SK-N-SH treated with all-trans-retinoic acid at 6 μM for 48 hours (cell line): ENCODE data around the gene GSG1L.
A peak's percentile ranks its signal among the peaks of the same experiment; 100 is the strongest.

Experiments
- ATAC-seq: fragments of 200-7000 bp; cut with Tn5 transposase; 3 replicates; pipeline ENCODE4 v1.9.1; 2020; ENCODE audit warnings: mild to moderate bottlenecking, moderate library complexity
- BACH2 ChIP-seq: fragments of 250-450 bp; sonication (Bioruptor Pico); IDR thresholded peaks from 2 replicates; pipeline ENCODE4 v1.9.0; 2021; ENCODE audit warnings: mild to moderate bottlenecking, borderline replicate concordance
- CSDC2 ChIP-seq: fragments of 250-450 bp; sonication (Bioruptor Pico); IDR thresholded peaks from 2 replicates; pipeline ENCODE4 v1.5.0; 2020; ENCODE audit warnings: mild to moderate bottlenecking, moderate library complexity
- ESRRG ChIP-seq: fragments of 250-450 bp; sonication (Bioruptor Pico); IDR thresholded peaks from 2 replicates; pipeline ENCODE4 v1.6.1; 2021; ENCODE audit warnings: mild to moderate bottlenecking
- ISL1 ChIP-seq: fragments of 250-450 bp; sonication (Bioruptor Pico); IDR thresholded peaks from 2 replicates; pipeline ENCODE4 v2.1.2; 2022; ENCODE audit warnings: mild to moderate bottlenecking, moderate library complexity
- OSR1 ChIP-seq: fragments of 250-450 bp; sonication (Bioruptor Pico); IDR thresholded peaks from 2 replicates; pipeline ENCODE4 v1.8.0; 2022; ENCODE audit warnings: moderate library complexity, mild to moderate bottlenecking, inconsistent platforms
- PPARA ChIP-seq: fragments of 250-450 bp; sonication (Bioruptor Pico); IDR thresholded peaks from 2 replicates; pipeline ENCODE4 v1.5.0; 2020; ENCODE audit warnings: mild to moderate bottlenecking, borderline replicate concordance
- RARB ChIP-seq: fragments of 250-450 bp; sonication (Bioruptor Pico); IDR thresholded peaks from 2 replicates; pipeline ENCODE4 v1.8.0; 2021; ENCODE audit warnings: mild to moderate bottlenecking, moderate library complexity
- TCF4 ChIP-seq: fragments of 250-450 bp; sonication (Bioruptor Pico); IDR thresholded peaks from 2 replicates; pipeline ENCODE4 v1.8.0; 2021; ENCODE audit warnings: mild to moderate bottlenecking, moderate library complexity, borderline replicate concordance
- TOX ChIP-seq: fragments of 250-450 bp; sonication (Bioruptor Pico); IDR thresholded peaks from 2 replicates; pipeline ENCODE4 v1.8.0; 2021; ENCODE audit warnings: mild to moderate bottlenecking, moderate library complexity, borderline replicate concordance
- ZC3H10 ChIP-seq: fragments of 250-450 bp; sonication (Bioruptor Pico); IDR thresholded peaks from 2 replicates; pipeline ENCODE4 v1.5.1; 2021; ENCODE audit warnings: mild to moderate bottlenecking, moderate library complexity
- ZFP3 ChIP-seq: fragments of 250-450 bp; sonication (Bioruptor Pico); IDR thresholded peaks from 2 replicates; pipeline ENCODE4 v1.5.0; 2020; ENCODE audit warnings: mild to moderate bottlenecking, moderate library complexity
- ZFP30 ChIP-seq: fragments of 450-650 bp; formaldehyde crosslinking; IDR thresholded peaks from 2 replicates; pipeline ENCODE4 v1.5.0; 2022; ENCODE audit warnings: mild to moderate bottlenecking, moderate library complexity
- ZNF565 ChIP-seq: fragments of 450-650 bp; formaldehyde crosslinking; conservative IDR thresholded peaks from 2 replicates; pipeline ENCODE4 v1.5.0; 2020; ENCODE audit warnings: low read depth, mild to moderate bottlenecking, moderate library complexity
- ZNF70 ChIP-seq: fragments of 450-650 bp; formaldehyde crosslinking; IDR thresholded peaks from 2 replicates; pipeline ENCODE4 v1.5.0; 2020; ENCODE audit warnings: mild to moderate bottlenecking, moderate library complexity
- ZNF8 ChIP-seq: fragments of 450-650 bp; formaldehyde crosslinking; IDR thresholded peaks from 2 replicates; pipeline ENCODE4 v1.5.0; 2020; ENCODE audit warnings: mild to moderate bottlenecking, moderate library complexity
- TF ChIP-seq, protein P1 (sequence below): fragments of 250-450 bp; sonication (Bioruptor Pico); IDR thresholded peaks from 2 replicates; pipeline ENCODE4 v1.5.1; 2021; ENCODE audit warnings: mild to moderate bottlenecking, moderate library complexity
- TF ChIP-seq, protein P2 (sequence below): fragments of 250-450 bp; sonication (Bioruptor Pico); IDR thresholded peaks from 2 replicates; pipeline ENCODE4 v1.8.0; 2021; ENCODE audit warnings: low read depth, mild to moderate bottlenecking, moderate library complexity, borderline replicate concordance
- TF ChIP-seq, protein P3 (sequence below): fragments of 250-450 bp; sonication (Bioruptor Pico); IDR thresholded peaks from 2 replicates; pipeline ENCODE4 v1.5.1; 2020; ENCODE audit warnings: low read depth, mild to moderate bottlenecking, moderate library complexity
- TF ChIP-seq, protein P4 (sequence below): fragments of 250-450 bp; sonication (Bioruptor Pico); IDR thresholded peaks from 2 replicates; pipeline ENCODE4 v1.5.0; 2020; ENCODE audit warnings: mild to moderate bottlenecking, moderate library complexity
- TF ChIP-seq, protein P5 (sequence below): fragments of 250-450 bp; sonication (Bioruptor Pico); IDR thresholded peaks from 2 replicates; pipeline ENCODE4 v1.8.0; 2020; ENCODE audit warnings: mild to moderate bottlenecking, moderate library complexity, borderline replicate concordance

GSG1L gene

DNA sequence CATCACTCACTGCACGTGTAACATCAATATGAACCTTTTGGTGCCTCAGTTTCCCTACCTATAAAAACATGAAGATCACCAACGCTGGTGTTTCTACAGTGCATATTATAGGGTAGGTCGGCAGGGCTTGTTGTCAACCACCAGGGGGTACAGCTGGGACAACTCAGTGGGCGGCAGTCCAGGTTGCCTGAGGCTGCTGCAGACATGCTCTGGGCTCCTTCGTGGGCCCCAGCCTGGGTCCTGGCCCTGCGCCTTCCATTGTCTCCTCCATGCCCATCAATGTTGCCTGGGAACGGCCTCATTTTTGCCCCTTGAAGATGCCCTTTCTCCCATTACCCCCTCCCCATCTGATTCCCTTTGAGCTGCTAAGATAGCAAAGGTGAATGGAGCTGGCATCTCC, 89.8 kb downstream of the GSG1L start:
- TF ChIP-seq ZNF8 (CRISPR knock-in tag) (no peak), ISL1 (CRISPR knock-in tag) (no peak), TOX (no peak), ZFP30 (CRISPR knock-in tag) (no peak), ZNF565 (no peak), RARB (CRISPR knock-in tag) (no peak), ZNF70 (CRISPR knock-in tag) (no peak), OSR1 (CRISPR knock-in tag) (no peak), BACH2 (no peak), TCF4 (CRISPR knock-in tag) (no peak), CSDC2 (CRISPR knock-in tag) (no peak), ZFP3 (no peak), ESRRG (no peak)
- TF ChIP-seq, protein P1, sequence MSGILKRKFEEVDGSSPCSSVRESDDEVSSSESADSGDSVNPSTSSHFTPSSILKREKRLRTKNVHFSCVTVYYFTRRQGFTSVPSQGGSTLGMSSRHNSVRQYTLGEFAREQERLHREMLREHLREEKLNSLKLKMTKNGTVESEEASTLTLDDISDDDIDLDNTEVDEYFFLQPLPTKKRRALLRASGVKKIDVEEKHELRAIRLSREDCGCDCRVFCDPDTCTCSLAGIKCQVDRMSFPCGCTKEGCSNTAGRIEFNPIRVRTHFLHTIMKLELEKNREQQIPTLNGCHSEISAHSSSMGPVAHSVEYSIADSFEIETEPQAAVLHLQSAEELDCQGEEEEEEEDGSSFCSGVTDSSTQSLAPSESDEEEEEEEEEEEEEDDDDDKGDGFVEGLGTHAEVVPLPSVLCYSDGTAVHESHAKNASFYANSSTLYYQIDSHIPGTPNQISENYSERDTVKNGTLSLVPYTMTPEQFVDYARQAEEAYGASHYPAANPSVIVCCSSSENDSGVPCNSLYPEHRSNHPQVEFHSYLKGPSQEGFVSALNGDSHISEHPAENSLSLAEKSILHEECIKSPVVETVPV (CRISPR knock-in tag) = no peak
- TF ChIP-seq, protein P2, sequence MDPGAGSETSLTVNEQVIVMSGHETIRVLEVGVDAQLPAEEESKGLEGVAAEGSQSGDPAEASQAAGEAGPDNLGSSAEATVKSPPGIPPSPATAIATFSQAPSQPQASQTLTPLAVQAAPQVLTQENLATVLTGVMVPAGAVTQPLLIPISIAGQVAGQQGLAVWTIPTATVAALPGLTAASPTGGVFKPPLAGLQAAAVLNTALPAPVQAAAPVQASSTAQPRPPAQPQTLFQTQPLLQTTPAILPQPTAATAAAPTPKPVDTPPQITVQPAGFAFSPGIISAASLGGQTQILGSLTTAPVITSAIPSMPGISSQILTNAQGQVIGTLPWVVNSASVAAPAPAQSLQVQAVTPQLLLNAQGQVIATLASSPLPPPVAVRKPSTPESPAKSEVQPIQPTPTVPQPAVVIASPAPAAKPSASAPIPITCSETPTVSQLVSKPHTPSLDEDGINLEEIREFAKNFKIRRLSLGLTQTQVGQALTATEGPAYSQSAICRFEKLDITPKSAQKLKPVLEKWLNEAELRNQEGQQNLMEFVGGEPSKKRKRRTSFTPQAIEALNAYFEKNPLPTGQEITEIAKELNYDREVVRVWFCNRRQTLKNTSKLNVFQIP (CRISPR knock-in tag) = no peak
- TF ChIP-seq, protein P3, sequence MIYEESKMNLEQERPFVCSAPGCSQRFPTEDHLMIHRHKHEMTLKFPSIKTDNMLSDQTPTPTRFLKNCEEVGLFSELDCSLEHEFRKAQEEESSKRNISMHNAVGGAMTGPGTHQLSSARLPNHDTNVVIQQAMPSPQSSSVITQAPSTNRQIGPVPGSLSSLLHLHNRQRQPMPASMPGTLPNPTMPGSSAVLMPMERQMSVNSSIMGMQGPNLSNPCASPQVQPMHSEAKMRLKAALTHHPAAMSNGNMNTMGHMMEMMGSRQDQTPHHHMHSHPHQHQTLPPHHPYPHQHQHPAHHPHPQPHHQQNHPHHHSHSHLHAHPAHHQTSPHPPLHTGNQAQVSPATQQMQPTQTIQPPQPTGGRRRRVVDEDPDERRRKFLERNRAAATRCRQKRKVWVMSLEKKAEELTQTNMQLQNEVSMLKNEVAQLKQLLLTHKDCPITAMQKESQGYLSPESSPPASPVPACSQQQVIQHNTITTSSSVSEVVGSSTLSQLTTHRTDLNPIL = no peak
- TF ChIP-seq, protein P4, sequence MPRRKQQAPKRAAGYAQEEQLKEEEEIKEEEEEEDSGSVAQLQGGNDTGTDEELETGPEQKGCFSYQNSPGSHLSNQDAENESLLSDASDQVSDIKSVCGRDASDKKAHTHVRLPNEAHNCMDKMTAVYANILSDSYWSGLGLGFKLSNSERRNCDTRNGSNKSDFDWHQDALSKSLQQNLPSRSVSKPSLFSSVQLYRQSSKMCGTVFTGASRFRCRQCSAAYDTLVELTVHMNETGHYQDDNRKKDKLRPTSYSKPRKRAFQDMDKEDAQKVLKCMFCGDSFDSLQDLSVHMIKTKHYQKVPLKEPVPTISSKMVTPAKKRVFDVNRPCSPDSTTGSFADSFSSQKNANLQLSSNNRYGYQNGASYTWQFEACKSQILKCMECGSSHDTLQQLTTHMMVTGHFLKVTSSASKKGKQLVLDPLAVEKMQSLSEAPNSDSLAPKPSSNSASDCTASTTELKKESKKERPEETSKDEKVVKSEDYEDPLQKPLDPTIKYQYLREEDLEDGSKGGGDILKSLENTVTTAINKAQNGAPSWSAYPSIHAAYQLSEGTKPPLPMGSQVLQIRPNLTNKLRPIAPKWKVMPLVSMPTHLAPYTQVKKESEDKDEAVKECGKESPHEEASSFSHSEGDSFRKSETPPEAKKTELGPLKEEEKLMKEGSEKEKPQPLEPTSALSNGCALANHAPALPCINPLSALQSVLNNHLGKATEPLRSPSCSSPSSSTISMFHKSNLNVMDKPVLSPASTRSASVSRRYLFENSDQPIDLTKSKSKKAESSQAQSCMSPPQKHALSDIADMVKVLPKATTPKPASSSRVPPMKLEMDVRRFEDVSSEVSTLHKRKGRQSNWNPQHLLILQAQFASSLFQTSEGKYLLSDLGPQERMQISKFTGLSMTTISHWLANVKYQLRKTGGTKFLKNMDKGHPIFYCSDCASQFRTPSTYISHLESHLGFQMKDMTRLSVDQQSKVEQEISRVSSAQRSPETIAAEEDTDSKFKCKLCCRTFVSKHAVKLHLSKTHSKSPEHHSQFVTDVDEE (CRISPR knock-in tag) = no peak
- no peak for ATAC-seq

DNA sequence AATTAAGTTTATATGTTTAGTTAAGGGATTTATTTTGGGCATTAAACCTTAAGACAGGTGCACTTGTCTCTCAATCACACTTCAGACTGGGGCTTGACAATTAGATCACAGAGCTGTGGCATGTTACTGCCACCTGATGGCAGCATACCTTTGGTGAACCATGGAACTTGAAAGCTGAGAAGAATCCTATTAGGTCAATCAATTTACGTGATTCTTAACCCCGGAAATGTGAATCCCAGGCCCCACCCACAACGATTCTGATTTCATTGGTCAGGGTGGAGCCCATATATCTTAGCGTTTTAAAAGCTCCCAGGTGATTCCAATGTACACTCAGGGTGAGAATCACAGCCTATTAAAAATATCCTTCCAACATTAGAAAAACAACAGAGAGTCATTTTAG, 91.0 kb downstream of the GSG1L start:
- ATAC-seq = 0 out of 3 replicates have a peak, but pooled peaks have one; percentile 43
- TF ChIP-seq, protein P5, sequence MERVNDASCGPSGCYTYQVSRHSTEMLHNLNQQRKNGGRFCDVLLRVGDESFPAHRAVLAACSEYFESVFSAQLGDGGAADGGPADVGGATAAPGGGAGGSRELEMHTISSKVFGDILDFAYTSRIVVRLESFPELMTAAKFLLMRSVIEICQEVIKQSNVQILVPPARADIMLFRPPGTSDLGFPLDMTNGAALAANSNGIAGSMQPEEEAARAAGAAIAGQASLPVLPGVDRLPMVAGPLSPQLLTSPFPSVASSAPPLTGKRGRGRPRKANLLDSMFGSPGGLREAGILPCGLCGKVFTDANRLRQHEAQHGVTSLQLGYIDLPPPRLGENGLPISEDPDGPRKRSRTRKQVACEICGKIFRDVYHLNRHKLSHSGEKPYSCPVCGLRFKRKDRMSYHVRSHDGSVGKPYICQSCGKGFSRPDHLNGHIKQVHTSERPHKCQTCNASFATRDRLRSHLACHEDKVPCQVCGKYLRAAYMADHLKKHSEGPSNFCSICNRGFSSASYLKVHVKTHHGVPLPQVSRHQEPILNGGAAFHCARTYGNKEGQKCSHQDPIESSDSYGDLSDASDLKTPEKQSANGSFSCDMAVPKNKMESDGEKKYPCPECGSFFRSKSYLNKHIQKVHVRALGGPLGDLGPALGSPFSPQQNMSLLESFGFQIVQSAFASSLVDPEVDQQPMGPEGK (CRISPR knock-in tag) = no peak
- TF ChIP-seq ZC3H10 (no peak), TOX (no peak), PPARA (CRISPR knock-in tag) (no peak), ZNF565 (no peak), TCF4 (CRISPR knock-in tag) (no peak), RARB (CRISPR knock-in tag) (no peak), ZNF8 (CRISPR knock-in tag) (no peak)
- TF ChIP-seq, protein P3 = no peak
- TF ChIP-seq, protein P4 (CRISPR knock-in tag) = no peak
- TF ChIP-seq, all 23 proteins: peak for 0
